ENCODE data around the gene PLOD2. TPM values are rescaled to one million over a fixed set of nuclear protein-coding genes. Genes with fewer than 3 reads are reported as not detected.

The PLOD2 gene
- total RNA-seq, 1 donor from 2014 or later = 54.9 TPM

GRCh38 chr3:146164071-146164470 is 3.1 kb upstream of the PLOD2 start:
- Mint-ChIP-seq H3K4me3 (ENCODE audit: low read depth) (no peak overlapping the region), H3K9me3 (ENCODE audit: low read depth) (peaks cover 4% of the 10 kb centered on the region), H3K27ac (no peak overlapping the region), H3K36me3 (ENCODE audit: insufficient read depth) (peaks cover 2% of the 10 kb centered on the region), H3K27me3 (peaks cover 24% of the 10 kb centered on the region), H3K4me1 (ENCODE audit: low read depth) (peaks cover 31% of the 10 kb centered on the region)
- no peak for TF ChIP-seq CTCF (IDR thresholded peaks at IDR 0.05; ENCODE audit: unreplicated experiment)
- no peak for DNase-seq (ENCODE audit: low spot score, unreplicated experiment)

- peaks cover 2% of the 10 kb centered on the region for H3K36me3 Mint-ChIP-seq (ENCODE audit: insufficient read depth)
- H3K4me1 Mint-ChIP-seq (ENCODE audit: low read depth) = peaks cover 35% of the 10 kb centered on the region
- H3K27ac Mint-ChIP-seq = no peak overlapping the region
- H3K27me3 Mint-ChIP-seq = peaks cover 24% of the 10 kb centered on the region
- no peak for DNase-seq (ENCODE audit: low spot score, unreplicated experiment)
- H3K4me3 Mint-ChIP-seq (ENCODE audit: low read depth) = peak overlapping the region; percentile 56
- no peak for TF ChIP-seq CTCF (IDR thresholded peaks at IDR 0.05; ENCODE audit: unreplicated experiment)
- peaks cover 4% of the 10 kb centered on the region for H3K9me3 Mint-ChIP-seq (ENCODE audit: low read depth)
These were observed 2.6 kb upstream of the PLOD2 start for GRCh38 chr3:146163584-146163983.

- H3K9me3 Mint-ChIP-seq (ENCODE audit: low read depth) = peaks cover 4% of the 10 kb centered on the region
- no peak for DNase-seq (ENCODE audit: low spot score, unreplicated experiment)
- H3K4me1 Mint-ChIP-seq (ENCODE audit: low read depth) = peaks cover 40% of the 10 kb centered on the region
- H3K36me3 Mint-ChIP-seq (ENCODE audit: insufficient read depth) = peaks cover 2% of the 10 kb centered on the region
- TF ChIP-seq CTCF (IDR thresholded peaks at IDR 0.05; ENCODE audit: unreplicated experiment) = no peak
- H3K4me3 Mint-ChIP-seq (ENCODE audit: low read depth) = peak overlapping the region; percentile 92
- no peak overlapping the region for H3K27ac Mint-ChIP-seq
- H3K27me3 Mint-ChIP-seq = peaks cover 24% of the 10 kb centered on the region
These were observed 1.6 kb upstream of the PLOD2 start for GRCh38 chr3:146162561-146162960.

- Mint-ChIP-seq H3K36me3 (ENCODE audit: insufficient read depth) (peaks cover 2% of the 10 kb centered on the region), H3K4me3 (ENCODE audit: low read depth) (peak overlapping the region; percentile 92), H3K9me3 (ENCODE audit: low read depth) (peaks cover 4% of the 10 kb centered on the region), H3K4me1 (ENCODE audit: low read depth) (peaks cover 39% of the 10 kb centered on the region), H3K27ac (peak overlapping the region; percentile 90), H3K27me3 (peaks cover 24% of the 10 kb centered on the region)
- DNase-seq (ENCODE audit: low spot score, unreplicated experiment) = no peak
- no peak for TF ChIP-seq CTCF (IDR thresholded peaks at IDR 0.05; ENCODE audit: unreplicated experiment)
These were observed 649 bp upstream of the PLOD2 start for GRCh38 chr3:146161663-146162002.

- peaks cover 2% of the 10 kb centered on the region for H3K36me3 Mint-ChIP-seq (ENCODE audit: insufficient read depth)
- TF ChIP-seq CTCF (IDR thresholded peaks at IDR 0.05; ENCODE audit: unreplicated experiment) = peak; percentile 54
- peaks cover 38% of the 10 kb centered on the region for H3K4me1 Mint-ChIP-seq (ENCODE audit: low read depth)
- H3K4me3 Mint-ChIP-seq (ENCODE audit: low read depth) = peak overlapping the region; percentile 92
- DNase-seq (ENCODE audit: low spot score, unreplicated experiment) = peak; percentile 34
- H3K27ac Mint-ChIP-seq = peak overlapping the region; percentile 98
- H3K9me3 Mint-ChIP-seq (ENCODE audit: low read depth) = peaks cover 4% of the 10 kb centered on the region
- peaks cover 23% of the 10 kb centered on the region for H3K27me3 Mint-ChIP-seq
These were observed 542 bp downstream of the PLOD2 start for GRCh38 chr3:146160321-146160963.
